ENCODE data around the gene RHOF.

GRCh38 chr12:121754836-121755235, 38.7 kb downstream of the RHOF start:
- no peak for TF ChIP-seq POLR2A (IDR thresholded peaks at IDR 0.05; ENCODE audit: control extremely low read depth in 1 of 2, low read depth in 2 of 2, low read length in 2 of 2)
- TF ChIP-seq POLR2AphosphoS5 (IDR thresholded peaks at IDR 0.05; ENCODE audit: low read depth, low read length) = no peak
- TF ChIP-seq RNF2 (IDR thresholded peaks at IDR 0.05; ENCODE audit: borderline replicate concordance, low read depth, low read length, missing control alignments, poor library complexity, severe bottlenecking) = no peak
- no peak for TF ChIP-seq EZH2 (IDR thresholded peaks at IDR 0.05; ENCODE audit: low read depth, low read length, severe bottlenecking)
- TF ChIP-seq FOSL1 (IDR thresholded peaks at IDR 0.05; ENCODE audit: insufficient read depth, low read depth, low read length) = no peak
- TF ChIP-seq JUND (IDR thresholded peaks at IDR 0.05; ENCODE audit: low read length) = no peak
- TF ChIP-seq YY1 (IDR thresholded peaks at IDR 0.05; ENCODE audit: low read depth, low read length) = no peak
- no peak for TF ChIP-seq CTCF (IDR thresholded peaks at IDR 0.05; ENCODE audit: control extremely low read depth in 1 of 3, insufficient read depth in 1 of 3, low read depth in 1 of 3, low read length in 3 of 3)
- no peak for TF ChIP-seq CBX8 (IDR thresholded peaks at IDR 0.05; ENCODE audit: borderline replicate concordance, low read depth, low read length)
- no peak for TF ChIP-seq TAF1 (IDR thresholded peaks at IDR 0.05; ENCODE audit: low read depth, low read length)
- TF ChIP-seq, protein P1, sequence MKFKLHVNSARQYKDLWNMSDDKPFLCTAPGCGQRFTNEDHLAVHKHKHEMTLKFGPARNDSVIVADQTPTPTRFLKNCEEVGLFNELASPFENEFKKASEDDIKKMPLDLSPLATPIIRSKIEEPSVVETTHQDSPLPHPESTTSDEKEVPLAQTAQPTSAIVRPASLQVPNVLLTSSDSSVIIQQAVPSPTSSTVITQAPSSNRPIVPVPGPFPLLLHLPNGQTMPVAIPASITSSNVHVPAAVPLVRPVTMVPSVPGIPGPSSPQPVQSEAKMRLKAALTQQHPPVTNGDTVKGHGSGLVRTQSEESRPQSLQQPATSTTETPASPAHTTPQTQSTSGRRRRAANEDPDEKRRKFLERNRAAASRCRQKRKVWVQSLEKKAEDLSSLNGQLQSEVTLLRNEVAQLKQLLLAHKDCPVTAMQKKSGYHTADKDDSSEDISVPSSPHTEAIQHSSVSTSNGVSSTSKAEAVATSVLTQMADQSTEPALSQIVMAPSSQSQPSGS (IDR thresholded peaks at IDR 0.05; ENCODE audit: low read length) = no peak
- TF ChIP-seq RFX5 (IDR thresholded peaks at IDR 0.05; ENCODE audit: borderline replicate concordance, low read depth, low read length) = no peak
